Spleen (tissue), 11 donors: Measurements from ENCODE around the gene ATP5F1A. TPM values are rescaled to one million over a fixed set of nuclear protein-coding genes. Genes with fewer than 3 reads are reported as not detected.

Experiments
- DNase-seq: peaks from one replicate; pipeline ENCODE4 v3.0.0-alpha.2; 2020
- H3K27ac ChIP-seq, 8 donors: fragments of 200-600 bp; sonication (generic) in 7 of 8; 1 replicate in 4 of 8; 2 replicates in 4 of 8; pipeline versions ENCODE4 v1.5.0 to v1.8.0; 2016 to 2021; ENCODE audit warnings: inconsistent platforms in 4 of 8, mild to moderate bottlenecking in 4 of 8, moderate library complexity in 1 of 8
- H3K27me3 ChIP-seq, 7 donors: fragments of 200-600 bp; sonication (generic) in 6 of 7; replicated peaks in 1 of 7; 1 replicate in 4 of 7; 2 replicates in 3 of 7; pipeline versions ENCODE4 v1.5.0 to v1.8.0; 2016 to 2021; ENCODE audit warnings: inconsistent platforms in 3 of 7, mild to moderate bottlenecking in 1 of 7
- H3K36me3 ChIP-seq, 6 donors: fragments of 200-600 bp; sonication (generic) in 5 of 6; 1 replicate in 4 of 6; 2 replicates in 2 of 6; pipeline versions ENCODE4 v1.5.0 to v1.8.0; 2016 to 2021; ENCODE audit warnings: inconsistent platforms in 2 of 6
- H3K4me1 ChIP-seq, 6 donors: fragments of 200-600 bp; sonication (generic) in 5 of 6; 1 replicate in 3 of 6; 2 replicates in 3 of 6; pipeline versions ENCODE4 v1.5.0 to v1.8.0; 2016 to 2021; ENCODE audit warnings: inconsistent platforms in 3 of 6
- H3K4me3 ChIP-seq, 8 donors: fragments of 200-600 bp; sonication (generic) in 7 of 8; 1 replicate in 4 of 8; 2 replicates in 4 of 8; pipeline versions ENCODE4 v1.5.0 to v1.8.0; 2016 to 2021; ENCODE audit warnings: inconsistent platforms in 4 of 8, mild to moderate bottlenecking in 4 of 8, moderate library complexity in 2 of 8
- H3K9me3 ChIP-seq, 8 donors: fragments of 200-600 bp; sonication (generic) in 7 of 8; 1 replicate in 4 of 8; 2 replicates in 4 of 8; pipeline versions ENCODE4 v1.5.0 to v1.8.0; 2016 to 2021; ENCODE audit warnings: inconsistent platforms in 4 of 8
- POLR2A ChIP-seq, 3 donors: fragments of 450-650 bp; IDR thresholded peaks; one replicate each; pipeline ENCODE4 v1.5.1; 2017; ENCODE audit warnings: antibody characterized with exemption in 3 of 3, mild to moderate bottlenecking in 1 of 3
- POLR2AphosphoS5 ChIP-seq, 3 donors: sonication (generic); formaldehyde crosslinking; IDR thresholded peaks; one replicate each; pipeline ENCODE4 v1.5.1; 2017; ENCODE audit warnings: antibody characterized with exemption in 3 of 3
- WGBS, 5 donors: extraction: QIAGEN DNeasy Blood & Tissue Kit in 3 of 5; methylation state at CpG; one replicate each; pipeline versions ENCODE4 v1.1.5 to v1.1.7; 2013 to 2018; 5-methylcytosine and 5-hydroxymethylcytosine counted together
- intact Hi-C: fragments of 100-400 bp; cut with DNase I; formaldehyde crosslinking; loops from one replicate; pipeline ENCODE4 v1.15.0; 2023; ENCODE audit warnings: low total_unique reads
- polyA plus RNA-seq, 3 donors: library from polyadenylated mRNA; stranded (reverse); fragments of 200-250 nt; gene quantifications; one replicate each; pipeline ENCODE4 v1.2.1, GENCODE V29; 2013
- total RNA-seq, 7 donors: library from RNA; depleted of rRNA in 3 of 7; stranded (reverse); fragments of >200 nt in 3 of 7; fragmentation: NEBNext Ultra II Directional in 4 of 7; extraction: Animal tissue kit (Norgen Biotek cat#: 25700) in 4 of 7; gene quantifications; one replicate each; pipeline versions ENCODE4 v1.1.0 to v1.2.1, GENCODE V29; 2016 to 2021
- TF ChIP-seq, protein P1 (sequence below), 11 experiments: fragments of 200-600 bp in 7 of 11; fragments of 450-650 bp in 4 of 11; sonication (generic) in 4 of 11; IDR thresholded peaks in 8 of 11; conservative IDR thresholded peaks in 3 of 11; 1 replicate in 7 of 11; 2 replicates in 4 of 11; pipeline versions ENCODE4 v1.4.0 to v1.8.0; 2016 to 2021; ENCODE audit warnings: antibody characterized with exemption in 11 of 11, inconsistent platforms in 4 of 11, mild to moderate bottlenecking in 1 of 11
- donor health status: healthy with polysubstance abuse.
- donor health status: DM: no; HTN: no; CAD: no; lungs with moderate emphysema.
- donor health status: DM: no; HTN: no; CAD: no.
- donor health status: Bipolar disorder and iron deficiency.
- donor health status: healthy.
- donor health status: DM: no; HTN: no; CAD: no.
- donor health status: DM: yes; HTN: yes; CAD: no.

ATP5F1A gene
- total and polyA plus RNA-seq, 10 donors = 188 to 364 (median 269) TPM

DNA sequence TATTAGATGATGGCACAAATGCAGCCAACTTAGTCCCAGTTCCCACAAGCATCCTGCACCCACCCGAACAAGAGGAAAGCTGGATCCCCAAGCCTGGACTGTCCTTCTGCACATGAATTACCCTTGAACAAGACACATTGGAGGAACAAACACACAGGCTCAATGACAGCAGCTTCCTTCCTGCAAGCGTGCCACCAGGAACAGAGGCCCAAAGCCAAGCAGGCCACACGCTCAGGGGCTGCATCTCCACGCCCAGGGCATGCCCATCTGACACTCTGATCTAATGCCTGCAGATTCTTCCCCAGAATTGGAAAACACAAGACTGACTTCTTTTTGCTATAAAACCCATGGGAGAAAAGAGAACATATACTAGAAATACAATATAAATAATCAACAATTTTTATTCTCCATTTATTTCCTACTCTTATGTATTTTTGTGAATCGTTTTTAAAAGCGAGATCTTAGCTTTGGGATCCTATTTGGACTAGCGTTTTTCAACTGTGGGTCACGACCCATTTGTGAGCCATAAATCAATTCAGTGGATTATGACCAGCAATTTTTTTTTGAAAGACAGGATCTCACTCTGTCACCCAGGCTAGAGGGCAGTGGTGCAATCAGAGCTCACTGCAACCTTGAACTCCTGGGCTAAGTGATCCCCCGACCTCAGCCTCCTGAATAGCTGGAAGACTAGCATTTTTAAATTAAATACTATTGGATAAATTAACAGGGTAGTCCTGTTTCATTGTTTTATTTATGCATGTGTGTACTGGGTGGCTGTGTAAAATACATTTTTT is 60.4 kb downstream of the ATP5F1A start:
- no peaks in the 10 kb centered on the region for H3K27me3 ChIP-seq
- intact Hi-C loops = no loop called here
- no peaks in the 10 kb centered on the region for H3K9me3 ChIP-seq
- DNase-seq = peak; percentile 84
- H3K36me3 ChIP-seq = peaks cover 0 to 69% (median 4%) of the 10 kb centered on the region in 6 donors
- H3K27ac ChIP-seq = peak overlapping the region; percentile 57 to 80 (median 72)
- H3K4me1 ChIP-seq = peaks cover 8 to 80% (median 47%) of the 10 kb centered on the region in 6 donors
- WGBS, 5 donors = 52 to 70% (median 58%) methylated on average over 9 of the region's 9 CpGs
- H3K4me3 ChIP-seq = no peak overlapping the region
- TF ChIP-seq, protein P1, sequence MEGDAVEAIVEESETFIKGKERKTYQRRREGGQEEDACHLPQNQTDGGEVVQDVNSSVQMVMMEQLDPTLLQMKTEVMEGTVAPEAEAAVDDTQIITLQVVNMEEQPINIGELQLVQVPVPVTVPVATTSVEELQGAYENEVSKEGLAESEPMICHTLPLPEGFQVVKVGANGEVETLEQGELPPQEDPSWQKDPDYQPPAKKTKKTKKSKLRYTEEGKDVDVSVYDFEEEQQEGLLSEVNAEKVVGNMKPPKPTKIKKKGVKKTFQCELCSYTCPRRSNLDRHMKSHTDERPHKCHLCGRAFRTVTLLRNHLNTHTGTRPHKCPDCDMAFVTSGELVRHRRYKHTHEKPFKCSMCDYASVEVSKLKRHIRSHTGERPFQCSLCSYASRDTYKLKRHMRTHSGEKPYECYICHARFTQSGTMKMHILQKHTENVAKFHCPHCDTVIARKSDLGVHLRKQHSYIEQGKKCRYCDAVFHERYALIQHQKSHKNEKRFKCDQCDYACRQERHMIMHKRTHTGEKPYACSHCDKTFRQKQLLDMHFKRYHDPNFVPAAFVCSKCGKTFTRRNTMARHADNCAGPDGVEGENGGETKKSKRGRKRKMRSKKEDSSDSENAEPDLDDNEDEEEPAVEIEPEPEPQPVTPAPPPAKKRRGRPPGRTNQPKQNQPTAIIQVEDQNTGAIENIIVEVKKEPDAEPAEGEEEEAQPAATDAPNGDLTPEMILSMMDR (IDR thresholded peaks at IDR 0.05 in 8 of 11, conservative IDR thresholded peaks at IDR 0.05 in 3 of 11) = no peak
- TF ChIP-seq POLR2A (IDR thresholded peaks at IDR 0.05) = no peak
- TF ChIP-seq POLR2AphosphoS5 (IDR thresholded peaks at IDR 0.05) = peak; percentile 65 to 88 (median 88)

DNA sequence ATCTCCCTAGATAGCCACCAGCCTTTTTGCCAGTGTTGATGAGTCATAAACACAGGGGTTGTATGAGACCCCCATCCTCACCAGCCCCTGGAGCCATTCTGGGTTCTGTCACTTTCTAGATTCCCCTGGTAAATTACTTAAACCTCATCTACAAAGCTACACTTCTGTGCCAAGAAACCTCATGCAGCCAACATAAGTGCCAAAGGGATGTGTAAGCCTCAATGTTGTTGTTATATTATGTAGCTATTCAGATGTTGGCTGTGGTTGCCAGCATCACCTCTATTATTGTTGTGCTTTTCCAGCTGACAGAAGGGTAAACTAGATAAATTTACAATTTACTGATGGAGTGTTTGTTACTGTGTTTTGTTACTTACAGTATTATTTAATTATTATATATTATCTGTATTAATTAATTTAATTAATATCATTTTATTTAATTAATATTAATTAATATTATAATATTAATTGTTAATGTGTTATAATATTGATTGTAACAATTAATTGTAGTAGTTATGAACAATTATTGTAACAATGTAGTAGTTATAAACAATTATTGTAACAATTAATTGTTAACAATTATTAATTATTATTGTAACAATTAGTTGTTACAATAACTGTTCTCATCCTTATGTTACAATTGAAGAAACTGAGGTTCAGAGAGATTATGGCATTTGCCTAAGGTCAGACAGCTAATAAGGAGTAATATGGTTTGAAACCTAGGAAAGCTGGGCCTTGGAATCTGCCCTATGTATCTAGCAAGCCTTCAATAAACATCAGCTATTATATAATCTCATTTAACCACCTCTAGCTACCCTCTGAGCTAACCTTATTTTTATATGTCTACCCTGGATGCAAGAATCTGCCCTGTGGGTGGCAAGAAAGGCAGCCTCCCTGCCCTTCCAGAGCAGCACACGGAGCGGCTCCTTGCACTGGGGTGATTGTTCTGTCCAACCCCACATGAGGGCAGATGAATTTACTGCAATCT is 62.1 kb downstream of the ATP5F1A start:
- Histone ChIP-seq H3K36me3 (peaks cover 0 to 73% (median 4%) of the 10 kb centered on the region in 6 donors), H3K4me1 (peaks cover 0 to 70% (median 36%) of the 10 kb centered on the region in 6 donors), H3K27ac (peak overlapping the region in 7 of 8 donors; percentile 67 to 80 (median 73)), H3K4me3 (no peak overlapping the region), H3K27me3 (no peaks in the 10 kb centered on the region), H3K9me3 (no peaks in the 10 kb centered on the region)
- no peak for DNase-seq
- no peak for TF ChIP-seq POLR2A (IDR thresholded peaks at IDR 0.05)
- TF ChIP-seq, protein P1 (IDR thresholded peaks at IDR 0.05 in 8 of 11, conservative IDR thresholded peaks at IDR 0.05 in 3 of 11) = no peak
- TF ChIP-seq POLR2AphosphoS5 (IDR thresholded peaks at IDR 0.05) = no peak
- intact Hi-C loops = no loop called here
- 95 to 96% (median 96%) methylated on average over 2 of the region's 2 CpGs for WGBS, 5 donors

DNA sequence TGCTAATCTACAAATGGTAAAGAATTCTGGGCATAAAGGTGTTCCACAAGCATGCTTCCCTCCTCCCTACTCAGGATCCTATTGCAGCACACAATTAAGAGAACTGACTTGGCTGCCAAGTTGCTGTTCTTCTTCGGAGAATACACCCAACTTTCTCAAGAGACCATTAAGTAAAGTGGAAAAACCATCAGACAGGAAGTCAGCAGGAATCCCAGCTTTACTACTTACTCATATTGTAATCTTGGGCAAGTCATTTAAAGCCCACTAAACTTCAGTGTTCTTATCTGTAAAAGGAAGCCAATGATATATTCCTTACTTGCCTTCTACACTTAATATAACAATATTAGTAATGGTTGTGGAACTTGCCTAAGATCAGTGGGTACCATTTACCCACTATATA is 63.9 kb downstream of the ATP5F1A start:
- peak overlapping the region; percentile 4 to 80 (median 33) for H3K27ac ChIP-seq
- no peak for TF ChIP-seq POLR2AphosphoS5 (IDR thresholded peaks at IDR 0.05)
- WGBS, 5 donors = 11 to 66% (median 23%) methylated on average over 1 of the region's 1 CpG
- DNase-seq = no peak
- H3K4me1 ChIP-seq = peaks cover 0 to 62% (median 26%) of the 10 kb centered on the region in 6 donors
- intact Hi-C loops = no loop called here
- no peak overlapping the region for H3K4me3 ChIP-seq
- no peaks in the 10 kb centered on the region for H3K9me3 ChIP-seq
- H3K36me3 ChIP-seq = peaks cover 0 to 61% (median 1%) of the 10 kb centered on the region in 6 donors
- no peaks in the 10 kb centered on the region for H3K27me3 ChIP-seq

DNA sequence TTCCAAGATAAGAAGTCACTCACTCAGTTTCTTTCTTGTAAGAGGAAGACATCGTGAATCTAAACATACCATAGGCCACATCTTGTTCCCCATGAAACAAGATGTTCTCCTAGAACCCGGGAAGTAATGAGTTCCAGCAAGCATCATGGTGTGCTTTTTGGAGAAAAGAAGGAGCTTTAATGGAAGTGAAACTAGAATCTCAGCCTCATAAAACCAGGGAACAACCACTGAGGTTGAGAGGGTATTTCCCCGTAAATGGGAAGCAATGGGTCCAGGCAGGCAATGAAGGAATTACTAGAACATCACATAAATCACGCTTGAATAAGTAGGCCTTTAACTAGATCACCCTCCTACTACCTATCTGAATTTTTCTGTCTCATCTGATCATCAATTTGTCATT is 66.4 kb downstream of the ATP5F1A start:
- TF ChIP-seq, protein P1 (IDR thresholded peaks at IDR 0.05 in 8 of 11, conservative IDR thresholded peaks at IDR 0.05 in 3 of 11) = no peak
- TF ChIP-seq POLR2AphosphoS5 (IDR thresholded peaks at IDR 0.05) (no peak), POLR2A (IDR thresholded peaks at IDR 0.05) (no peak)
- H3K27ac ChIP-seq = peak overlapping the region in 2 of 8 donors; percentile 5 to 12
- 83 to 93% (median 87%) methylated on average over 4 of the region's 4 CpGs for WGBS, 5 donors
- no peaks in the 10 kb centered on the region for H3K9me3 ChIP-seq
- peaks cover 0 to 63% (median 30%) of the 10 kb centered on the region in 6 donors for H3K4me1 ChIP-seq
- H3K4me3 ChIP-seq = no peak overlapping the region
- H3K27me3 ChIP-seq = no peaks in the 10 kb centered on the region
- DNase-seq = no peak
- H3K36me3 ChIP-seq = peaks cover 0 to 54% (median 0%) of the 10 kb centered on the region in 6 donors
- intact Hi-C loops = no loop called here
